ENCODE data around the gene DLK2. TPM values are rescaled to one million over a fixed set of nuclear protein-coding genes. Genes with fewer than 3 reads are reported as not detected.

Gene DLK2
- total and polyA plus RNA-seq, 2 of the 13 experiments (the other 11 are each of a cell fraction or from before 2014, with no cell fraction given), result 1.2 to 3.8 TPM

DNA sequence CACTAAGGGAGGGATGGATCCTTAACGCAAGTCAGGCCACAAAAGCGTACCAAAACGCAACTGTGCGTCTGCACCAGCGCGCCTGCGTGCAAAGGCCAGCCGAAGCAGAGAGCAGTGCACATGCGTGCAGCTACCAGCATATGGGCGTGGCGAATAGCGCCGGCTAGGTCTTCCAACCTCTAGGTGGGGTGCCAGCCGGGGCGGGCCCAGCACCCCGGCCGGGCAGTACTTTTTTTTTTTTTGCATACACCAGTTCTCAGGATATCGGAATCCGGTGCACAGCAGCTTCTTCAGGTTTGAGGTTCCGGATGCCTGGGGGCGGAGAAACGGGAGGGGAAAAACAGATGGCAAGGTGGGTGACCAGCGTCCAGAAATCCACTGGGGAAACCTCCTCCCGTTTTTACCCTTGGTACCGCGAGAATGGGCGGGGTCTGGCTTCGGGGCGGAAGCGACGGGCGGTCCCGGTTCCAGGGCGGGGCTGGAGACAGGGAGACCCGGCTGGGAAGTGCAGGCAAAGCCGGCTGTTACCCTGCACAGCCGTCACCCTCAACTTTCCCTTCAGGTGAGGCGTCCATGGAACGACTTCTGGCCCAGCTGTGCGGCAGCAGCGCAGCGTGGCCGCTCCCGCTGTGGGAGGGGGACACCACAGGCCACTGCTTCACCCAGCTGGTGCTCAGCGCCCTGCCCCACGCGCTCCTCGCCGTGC is 27.8 kb downstream of the DLK2 start, which contains the start of gene ABCC10 (continued):
- TF ChIP-seq CEBPG (CRISPR knock-in tag; IDR thresholded peaks at IDR 0.05), result peak; percentile 11
- peak; percentile 94 for TF ChIP-seq PHF8 (CRISPR knock-in tag; IDR thresholded peaks at IDR 0.05)
- TF ChIP-seq SAFB2 (CRISPR knock-in tag; IDR thresholded peaks at IDR 0.05; ENCODE audit: borderline replicate concordance, low read depth), result no peak
- TF ChIP-seq, protein P1, sequence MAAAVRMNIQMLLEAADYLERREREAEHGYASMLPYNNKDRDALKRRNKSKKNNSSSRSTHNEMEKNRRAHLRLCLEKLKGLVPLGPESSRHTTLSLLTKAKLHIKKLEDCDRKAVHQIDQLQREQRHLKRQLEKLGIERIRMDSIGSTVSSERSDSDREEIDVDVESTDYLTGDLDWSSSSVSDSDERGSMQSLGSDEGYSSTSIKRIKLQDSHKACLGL (CRISPR knock-in tag; IDR thresholded peaks at IDR 0.05), result 0 out of 2 replicates have a peak, but pooled peaks have one; percentile 70
- no peak for TF ChIP-seq ZNF841 (CRISPR knock-in tag; IDR thresholded peaks at IDR 0.05; ENCODE audit: borderline replicate concordance)
- TF ChIP-seq ZNF24 (IDR thresholded peaks at IDR 0.05), result no peak
- peak; percentile 57 for TF ChIP-seq TBL1XR1 (IDR thresholded peaks at IDR 0.05; ENCODE audit: borderline replicate concordance, low read length, partially characterized antibody)
- peak; percentile 92 for TF ChIP-seq SRY (CRISPR knock-in tag; IDR thresholded peaks at IDR 0.05)
- peak; percentile 82 for TF ChIP-seq ZNF362 (CRISPR knock-in tag; IDR thresholded peaks at IDR 0.05; ENCODE audit: borderline replicate concordance)
- TF ChIP-seq HNRNPLL (IDR thresholded peaks at IDR 0.05; ENCODE audit: low read depth, low read length, poor library complexity, severe bottlenecking), result peak; percentile 93
- TF ChIP-seq ZNF710 (CRISPR knock-in tag; IDR thresholded peaks at IDR 0.05; ENCODE audit: borderline replicate concordance), result peak; percentile 95; the same call in 1 of the 2 replicates
- no peak; the same call in 1 of the 2 replicates for TF ChIP-seq AHR (CRISPR knock-in tag; IDR thresholded peaks at IDR 0.05)
- TF ChIP-seq, protein P2, sequence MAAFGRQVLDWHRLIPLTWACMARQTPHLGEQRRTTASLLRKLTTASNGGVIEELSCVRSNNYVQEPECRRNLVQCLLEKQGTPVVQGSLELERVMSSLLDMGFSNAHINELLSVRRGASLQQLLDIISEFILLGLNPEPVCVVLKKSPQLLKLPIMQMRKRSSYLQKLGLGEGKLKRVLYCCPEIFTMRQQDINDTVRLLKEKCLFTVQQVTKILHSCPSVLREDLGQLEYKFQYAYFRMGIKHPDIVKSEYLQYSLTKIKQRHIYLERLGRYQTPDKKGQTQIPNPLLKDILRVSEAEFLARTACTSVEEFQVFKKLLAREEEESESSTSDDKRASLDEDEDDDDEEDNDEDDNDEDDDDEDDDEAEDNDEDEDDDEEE (CRISPR knock-in tag; IDR thresholded peaks at IDR 0.05), result no peak; the same call in none of the 2 replicates
- TF ChIP-seq, protein P3, sequence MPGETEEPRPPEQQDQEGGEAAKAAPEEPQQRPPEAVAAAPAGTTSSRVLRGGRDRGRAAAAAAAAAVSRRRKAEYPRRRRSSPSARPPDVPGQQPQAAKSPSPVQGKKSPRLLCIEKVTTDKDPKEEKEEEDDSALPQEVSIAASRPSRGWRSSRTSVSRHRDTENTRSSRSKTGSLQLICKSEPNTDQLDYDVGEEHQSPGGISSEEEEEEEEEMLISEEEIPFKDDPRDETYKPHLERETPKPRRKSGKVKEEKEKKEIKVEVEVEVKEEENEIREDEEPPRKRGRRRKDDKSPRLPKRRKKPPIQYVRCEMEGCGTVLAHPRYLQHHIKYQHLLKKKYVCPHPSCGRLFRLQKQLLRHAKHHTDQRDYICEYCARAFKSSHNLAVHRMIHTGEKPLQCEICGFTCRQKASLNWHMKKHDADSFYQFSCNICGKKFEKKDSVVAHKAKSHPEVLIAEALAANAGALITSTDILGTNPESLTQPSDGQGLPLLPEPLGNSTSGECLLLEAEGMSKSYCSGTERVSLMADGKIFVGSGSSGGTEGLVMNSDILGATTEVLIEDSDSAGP (CRISPR knock-in tag; IDR thresholded peaks at IDR 0.05; ENCODE audit: borderline replicate concordance), result peak; percentile 86; the same call in 1 of the 2 replicates
- no peak for TF ChIP-seq ZNF546 (CRISPR knock-in tag; conservative IDR thresholded peaks at IDR 0.05)
- TF ChIP-seq ZMAT3 (CRISPR knock-in tag; conservative IDR thresholded peaks at IDR 0.05), result peak; percentile 29; the same call in 1 of the 2 replicates
- peak; percentile 21 for TF ChIP-seq PHF5A (CRISPR knock-in tag; IDR thresholded peaks at IDR 0.05; ENCODE audit: low read depth, unreplicated experiment)
- TF ChIP-seq NFE2L2 (IDR thresholded peaks at IDR 0.05; ENCODE audit: low read length), result no peak; the same call in 1 of the 2 replicates
- 0 out of 2 replicates have a peak, but pooled peaks have one; percentile 19 for TF ChIP-seq FOSL2 (CRISPR knock-in tag; IDR thresholded peaks at IDR 0.05)
- TF ChIP-seq, protein P4, sequence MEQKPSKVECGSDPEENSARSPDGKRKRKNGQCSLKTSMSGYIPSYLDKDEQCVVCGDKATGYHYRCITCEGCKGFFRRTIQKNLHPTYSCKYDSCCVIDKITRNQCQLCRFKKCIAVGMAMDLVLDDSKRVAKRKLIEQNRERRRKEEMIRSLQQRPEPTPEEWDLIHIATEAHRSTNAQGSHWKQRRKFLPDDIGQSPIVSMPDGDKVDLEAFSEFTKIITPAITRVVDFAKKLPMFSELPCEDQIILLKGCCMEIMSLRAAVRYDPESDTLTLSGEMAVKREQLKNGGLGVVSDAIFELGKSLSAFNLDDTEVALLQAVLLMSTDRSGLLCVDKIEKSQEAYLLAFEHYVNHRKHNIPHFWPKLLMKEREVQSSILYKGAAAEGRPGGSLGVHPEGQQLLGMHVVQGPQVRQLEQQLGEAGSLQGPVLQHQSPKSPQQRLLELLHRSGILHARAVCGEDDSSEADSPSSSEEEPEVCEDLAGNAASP (CRISPR knock-in tag; IDR thresholded peaks at IDR 0.05; ENCODE audit: borderline replicate concordance), result no peak
